DOHH2 (cell line): ENCODE data around the gene SHMT2.

ENCODE experiments used
- H3F3A ChIP-seq: fragments of 200-600 bp; sonication (generic), shearing (Covaris generic); 2 replicates; pipeline ENCODE4 v1.6.0; 2016; ENCODE audit warnings: antibody characterized with exemption, mild to moderate bottlenecking; ENCODE audit not compliant: control insufficient read depth, insufficient read depth
- H3K27ac ChIP-seq: fragments of 200-600 bp; sonication (generic); 2 replicates; pipeline ENCODE4 v1.5.1; 2014; ENCODE audit warnings: low read depth, mild to moderate bottlenecking, low read length, moderate library complexity
- H3K27me3 ChIP-seq: fragments of 200-600 bp; sonication (generic); 2 replicates; pipeline ENCODE4 v1.6.1; 2014; ENCODE audit warnings: mild to moderate bottlenecking, low read length, mixed read lengths; ENCODE audit not compliant: control insufficient read depth
- H3K36me3 ChIP-seq: fragments of 200-600 bp; sonication (generic); 2 replicates; pipeline ENCODE4 v1.6.1; 2014; ENCODE audit warnings: mild to moderate bottlenecking, low read length, moderate library complexity, mixed read lengths; ENCODE audit not compliant: control insufficient read depth
- H3K4me1 ChIP-seq: fragments of 200-600 bp; sonication (generic); 2 replicates; pipeline ENCODE4 v1.6.1; 2014; ENCODE audit warnings: mild to moderate bottlenecking, low read length, mixed read lengths; ENCODE audit not compliant: control insufficient read depth
- H3K4me2 ChIP-seq: fragments of 200-600 bp; sonication (generic); 2 replicates; pipeline ENCODE4 v1.6.0; 2014; ENCODE audit warnings: mild to moderate bottlenecking, low read length, moderate library complexity
- H3K4me3 ChIP-seq: fragments of 200-600 bp; sonication (generic); 2 replicates; pipeline ENCODE4 v1.5.1; 2014; ENCODE audit warnings: mild to moderate bottlenecking, low read length, mixed read lengths
- H3K79me2 ChIP-seq: fragments of 200-600 bp; sonication (generic); 2 replicates; pipeline ENCODE4 v1.6.1; 2014; ENCODE audit warnings: mild to moderate bottlenecking, low read length, mixed read lengths; ENCODE audit not compliant: control insufficient read depth
- H3K9me2 ChIP-seq: fragments of 200-600 bp; sonication (generic); replicated peaks from 2 replicates; pipeline ENCODE4 v1.6.1; 2014; ENCODE audit warnings: mild to moderate bottlenecking, low read length, mixed read lengths; ENCODE audit not compliant: control insufficient read depth
- H3K9me3 ChIP-seq: fragments of 200-600 bp; sonication (generic); 2 replicates; pipeline ENCODE4 v1.6.1; 2014; ENCODE audit warnings: antibody characterized with exemption, low read length, mixed read lengths; ENCODE audit not compliant: control insufficient read depth, insufficient read depth
- H4K20me1 ChIP-seq: fragments of 200-600 bp; sonication (generic); 2 replicates; pipeline ENCODE4 v1.6.0; 2014; ENCODE audit warnings: low read depth, mild to moderate bottlenecking, antibody characterized with exemption, low read length, moderate library complexity; ENCODE audit not compliant: control insufficient read depth, insufficient read depth
- CTCF ChIP-seq: fragments of 200-600 bp; sonication (generic); IDR thresholded peaks from one replicate; pipeline ENCODE4 v1.5.1; 2014; ENCODE audit warnings: antibody characterized with exemption, mild to moderate bottlenecking, low read depth, low read length; ENCODE audit not compliant: poor library complexity, severe bottlenecking
- EZH2phosphoT487 ChIP-seq: fragments of 200-600 bp; sonication (generic); IDR thresholded peaks from 2 replicates; pipeline ENCODE4 v1.6.1; 2017; ENCODE audit warnings: borderline replicate concordance, mild to moderate bottlenecking, antibody characterized with exemption, low read length, moderate library complexity, mixed read lengths

SHMT2 gene

GRCh38 chr12:57250956-57251355 lies 21.4 kb downstream of the SHMT2 start, which contains the start of gene STAC3:
Gene STAC3, minus strand, starts transcription at chr12:57251187. Its CDS starts 1,551 bp downstream, at chr12:57249636.
- Histone ChIP-seq H3K4me2 (no peak within 1 kb of the TSS), H3K4me3 (no peak within 1 kb of the TSS), H3K9me3 (no peaks in the 10 kb centered on the region), H3K27me3 (no peaks in the 10 kb centered on the region), H3K27ac (no peak within 1 kb of the TSS), H4K20me1 (no peaks in the 10 kb centered on the region), H3K36me3 (peaks cover 11% of the 10 kb centered on the region), H3K79me2 (peaks cover 3% of the 10 kb centered on the region), H3F3A (0 out of 2 replicates have a peak, but pooled peaks cover 2% of the 10 kb centered on the region), H3K9me2 (no peaks in the 10 kb centered on the region), H3K4me1 (peaks cover 12% of the 10 kb centered on the region)
- TF ChIP-seq CTCF (no peak), EZH2phosphoT487 (no peak)

GRCh38 chr12:57254506-57255280 lies 25.2 kb downstream of the SHMT2 start:
- Histone ChIP-seq H3K4me3 (no peak overlapping the region), H3K4me2 (no peak overlapping the region), H3K79me2 (no peaks in the 10 kb centered on the region; the same call in 1 of the 2 replicates), H3K27ac (no peak overlapping the region), H3K9me3 (no peaks in the 10 kb centered on the region), H4K20me1 (no peaks in the 10 kb centered on the region), H3K4me1 (peaks cover 2% of the 10 kb centered on the region), H3K9me2 (no peaks in the 10 kb centered on the region), H3F3A (0 out of 2 replicates have a peak, but pooled peaks cover 2% of the 10 kb centered on the region), H3K27me3 (no peaks in the 10 kb centered on the region), H3K36me3 (peaks cover 24% of the 10 kb centered on the region)
- TF ChIP-seq EZH2phosphoT487 (no peak), CTCF (no peak)

GRCh38 chr12:57255916-57256315 lies 26.4 kb downstream of the SHMT2 start:
- Histone ChIP-seq H3K27ac (no peak overlapping the region), H4K20me1 (no peaks in the 10 kb centered on the region), H3K9me2 (no peaks in the 10 kb centered on the region), H3K27me3 (no peaks in the 10 kb centered on the region), H3K4me3 (no peak overlapping the region), H3K79me2 (no peaks in the 10 kb centered on the region), H3K36me3 (peaks cover 26% of the 10 kb centered on the region), H3K9me3 (no peaks in the 10 kb centered on the region), H3K4me2 (no peak overlapping the region), H3F3A (0 out of 2 replicates have a peak, but pooled peaks cover 2% of the 10 kb centered on the region), H3K4me1 (no peaks in the 10 kb centered on the region)
- TF ChIP-seq CTCF, result no peak
- TF ChIP-seq EZH2phosphoT487, result no peak
